Ovary (tissue), 3 donors: Measurements from ENCODE around the gene MAP4.
"Not testable (repeated sequence)": the region's sequence is repeated elsewhere in the genome, so short reads cannot be mapped to it uniquely, and the experiment has no call there.

Source experiments
- CTCF ChIP-seq, 3 donors: fragments of 450-650 bp in 2 of 3; fragments of 200-600 bp in 1 of 3; IDR thresholded peaks; one replicate each; pipeline versions ENCODE4 v1.5.1 to v1.8.0; 2016 to 2022; ENCODE audit warnings: antibody characterized with exemption in 3 of 3, mild to moderate bottlenecking in 1 of 3
- POLR2A ChIP-seq: fragments of 450-650 bp; IDR thresholded peaks from one replicate; pipeline ENCODE4 v1.6.1; 2017; ENCODE audit warnings: antibody characterized with exemption, mild to moderate bottlenecking, moderate library complexity
- donor health status: DM: no; HTN: no; CAD: no.

- not testable (repeated sequence) for TF ChIP-seq CTCF (IDR thresholded peaks at IDR 0.05); POLR2A
These were observed 186.7 kb downstream of the MAP4 start for GRCh38 chr3:47829482-47829881.
